Stimulated activated CD4-positive, alpha-beta T cell treated with anti-CD3 and anti-CD28 coated beads, Interleukin-12 subunit alpha, Interleukin-12 subunit beta, amount 100 ng/mL, for 4 hours (primary cell): ENCODE data around the gene HNRNPC.

Experiments
- DNase-seq: peaks from one replicate; pipeline ENCODE4 v3.0.0-alpha.2; 2020

Gene HNRNPC

GRCh38 chr14:21208554-21208953 is 60.7 kb downstream of the HNRNPC start:
- no peak for DNase-seq

GRCh38 chr14:21206753-21207684 is 62.2 kb downstream of the HNRNPC start:
- no peak for DNase-seq

- no peak for DNase-seq
Measured at GRCh38 chr14:21205678-21206581, 63.3 kb downstream of the HNRNPC start.

GRCh38 chr14:21205026-21205677 is 64.1 kb downstream of the HNRNPC start:
- DNase-seq = no peak

- DNase-seq = no peak
Measured at GRCh38 chr14:21204167-21205025, 64.8 kb downstream of the HNRNPC start.

- DNase-seq = no peak
Measured at GRCh38 chr14:21203470-21204166, 65.6 kb downstream of the HNRNPC start.

- DNase-seq = no peak
Measured at GRCh38 chr14:21202463-21203358, 66.5 kb downstream of the HNRNPC start.

GRCh38 chr14:21201732-21202462 is 67.3 kb downstream of the HNRNPC start:
- no peak for DNase-seq

- no peak for DNase-seq
Measured at GRCh38 chr14:21200752-21201461, 68.3 kb downstream of the HNRNPC start.

- no peak for DNase-seq
Measured at GRCh38 chr14:21199611-21200560, 69.4 kb downstream of the HNRNPC start.

- DNase-seq = no peak
Measured at GRCh38 chr14:21197418-21198205, 71.6 kb downstream of the HNRNPC start.

- no peak for DNase-seq
Measured at GRCh38 chr14:21194597-21194996, 74.6 kb downstream of the HNRNPC start.

GRCh38 chr14:21192875-21193535 is 76.2 kb downstream of the HNRNPC start:
- DNase-seq = no peak

GRCh38 chr14:21192447-21192822 is 76.8 kb downstream of the HNRNPC start:
- no peak for DNase-seq

GRCh38 chr14:21191809-21192446 is 77.3 kb downstream of the HNRNPC start:
- peak; percentile 54 for DNase-seq

- no peak for DNase-seq
Measured at GRCh38 chr14:21191261-21191808, 77.9 kb downstream of the HNRNPC start.
